Ishikawa (cell line): ENCODE results near the gene MIB1.

ENCODE experiments used
- CEBPB ChIP-seq: IDR thresholded peaks from 2 replicates; pipeline ENCODE4 v1.6.1; 2012
- EP300 ChIP-seq: IDR thresholded peaks from 2 replicates; pipeline ENCODE4 v1.6.1; 2012; ENCODE audit warnings: borderline replicate concordance
- FOXM1 ChIP-seq: IDR thresholded peaks from 2 replicates; pipeline ENCODE4 v1.6.1; 2012; ENCODE audit warnings: low read depth, borderline replicate concordance
- MAX ChIP-seq: IDR thresholded peaks from 2 replicates; pipeline ENCODE4 v1.6.1; 2012
- NFIC ChIP-seq: IDR thresholded peaks from 2 replicates; pipeline ENCODE4 v1.6.1; 2012
- REST ChIP-seq: IDR thresholded peaks from 2 replicates; pipeline ENCODE4 v1.6.1; 2012; ENCODE audit warnings: low read depth, mild to moderate bottlenecking
- TAF1 ChIP-seq: IDR thresholded peaks from 2 replicates; pipeline ENCODE4 v1.6.1; 2012; ENCODE audit warnings: low read depth, mild to moderate bottlenecking
- YY1 ChIP-seq: IDR thresholded peaks from 2 replicates; pipeline ENCODE4 v1.6.1; 2012; ENCODE audit warnings: low read depth

GRCh38 chr18:21918693-21919092, 178.1 kb downstream of the MIB1 start:
- TF ChIP-seq TAF1 (no peak), MAX (no peak), CEBPB (no peak), NFIC (no peak), YY1 (no peak), EP300 (no peak), REST (no peak), FOXM1 (no peak)
